IMR-90 (cell line): ENCODE measurements around the gene PPP1R16B. TPM values are rescaled to one million over a fixed set of nuclear protein-coding genes. Genes with fewer than 3 reads are reported as not detected.

Source experiments
- ATAC-seq: fragments of 200-7000 bp; cut with Tn5 transposase; 2 replicates; pipeline ENCODE4 v1.9.1; 2020; ENCODE audit warnings: low read depth, mild to moderate bottlenecking, moderate library complexity
- BruUV-seq: library from RNA; stranded (reverse); fragments of 400-500 nt; replicated peaks from 2 replicates; lab custom pipeline; 2021; lab: Mats Ljungman, UMichigan
- CTCF ChIA-PET: fragments of 300-600 bp; formaldehyde crosslinking; extraction: SDS; loops from one replicate; lab custom pipeline; 2021; ENCODE audit warnings: antibody characterized with exemption; lab: Yijun Ruan, JAX
- POLR2A ChIA-PET: fragments of 300-600 bp; sonication (Branson Sonifier 250); formaldehyde crosslinking; loops from one replicate; lab custom pipeline; 2022; ENCODE audit warnings: antibody characterized with exemption; ENCODE audit not compliant: unreplicated experiment; lab: Charles Lee
- DNase-seq: peaks from one replicate; pipeline ENCODE4 v3.0.0; 2013
- H2AFZ ChIP-seq: replicated peaks from 2 replicates; pipeline ENCODE3; 2013; ENCODE audit warnings: low read length, mild to moderate bottlenecking; ENCODE audit not compliant: poor library complexity
- H2AK5ac ChIP-seq: 2 replicates; pipeline ENCODE4 v1.6.1; 2013; ENCODE audit warnings: low read depth, low read length, inconsistent platforms
- H2AK9ac ChIP-seq: replicated peaks from 2 replicates; pipeline ENCODE3; 2013; ENCODE audit warnings: mild to moderate bottlenecking, low read depth, low read length, moderate library complexity; ENCODE audit not compliant: poor library complexity
- H2BK120ac ChIP-seq: 2 replicates; pipeline ENCODE4 v1.6.1; 2013; ENCODE audit warnings: low read depth, low read length, inconsistent platforms
- H2BK15ac ChIP-seq: 3 replicates; pipeline ENCODE4 v1.6.1; 2013; ENCODE audit warnings: low read depth, low read length, inconsistent platforms
- H2BK20ac ChIP-seq: 2 replicates; pipeline ENCODE4 v1.6.1; 2013; ENCODE audit warnings: low read depth, mild to moderate bottlenecking, inconsistent platforms, low read length, moderate library complexity
- H2BK5ac ChIP-seq: 2 replicates; pipeline ENCODE4 v1.6.1; 2013; ENCODE audit warnings: mild to moderate bottlenecking, low read depth, low read length, inconsistent platforms; ENCODE audit not compliant: poor library complexity, severe bottlenecking
- H3K14ac ChIP-seq: replicated peaks from 2 replicates; pipeline ENCODE4 v1.6.1; 2013; ENCODE audit warnings: low read depth, low read length, inconsistent platforms
- H3K18ac ChIP-seq: 2 replicates; pipeline ENCODE4 v1.6.1; 2013; ENCODE audit warnings: low read depth, low read length, control low read depth
- H3K23ac ChIP-seq: 2 replicates; pipeline ENCODE4 v1.6.1; 2013; ENCODE audit warnings: low read depth, low read length, inconsistent platforms
- H3K27ac ChIP-seq: 2 replicates; pipeline ENCODE4 v1.5.1; 2013; ENCODE audit warnings: mild to moderate bottlenecking, control low read depth, low read length; ENCODE audit not compliant: insufficient read depth
- H3K27me3 ChIP-seq: 2 replicates; pipeline ENCODE4 v1.6.1; 2013; ENCODE audit warnings: low read length; ENCODE audit not compliant: control insufficient read depth, insufficient read depth
- H3K36me3 ChIP-seq: 2 replicates; pipeline ENCODE4 v1.6.1; 2013; ENCODE audit warnings: low read length, mixed read lengths; ENCODE audit not compliant: control insufficient read depth, insufficient read depth
- H3K4ac ChIP-seq: 2 replicates; pipeline ENCODE4 v1.6.1; 2013; ENCODE audit warnings: low read depth, low read length, inconsistent platforms
- H3K4me1 ChIP-seq: 2 replicates; pipeline ENCODE4 v1.6.1; 2013; ENCODE audit warnings: low read length, mixed read lengths; ENCODE audit not compliant: control insufficient read depth, insufficient read depth
- H3K4me2 ChIP-seq: 2 replicates; pipeline ENCODE4 v1.6.1; 2013; ENCODE audit warnings: low read depth, mild to moderate bottlenecking, control low read depth, low read length, moderate library complexity
- H3K4me3 ChIP-seq: 2 replicates; pipeline ENCODE4 v1.5.1; 2013; ENCODE audit warnings: low read depth, mild to moderate bottlenecking, control low read depth, low read length, moderate library complexity; ENCODE audit not compliant: insufficient read depth
- H3K56ac ChIP-seq: 2 replicates; pipeline ENCODE4 v1.6.1; 2013; ENCODE audit warnings: low read length, inconsistent platforms; ENCODE audit not compliant: insufficient read depth; ENCODE audit errors: extremely low read depth
- H3K79me1 ChIP-seq, 2 experiments: 2 replicates each; pipeline ENCODE4 v1.6.1; 2013; ENCODE audit warnings: low read length in 2 of 2, inconsistent platforms in 1 of 2, low read depth in 1 of 2
- H3K9ac ChIP-seq: 2 replicates; pipeline ENCODE4 v1.6.1; 2013; ENCODE audit warnings: low read depth, low read length, control low read depth
- H3K9me1 ChIP-seq: 2 replicates; pipeline ENCODE4 v1.6.1; 2013; ENCODE audit warnings: low read length, inconsistent platforms; ENCODE audit not compliant: insufficient read depth
- H3K9me3 ChIP-seq: 2 replicates; pipeline ENCODE4 v1.6.1; 2013; ENCODE audit warnings: low read length; ENCODE audit not compliant: control insufficient read depth, insufficient read depth
- H4K20me1 ChIP-seq: 2 replicates; pipeline ENCODE4 v1.6.1; 2013; ENCODE audit warnings: low read length, inconsistent platforms; ENCODE audit not compliant: insufficient read depth
- H4K5ac ChIP-seq: 2 replicates; pipeline ENCODE4 v1.6.1; 2013; ENCODE audit warnings: mild to moderate bottlenecking, low read depth, low read length, control low read depth
- H4K8ac ChIP-seq, 2 experiments: 2 replicates each; pipeline ENCODE4 v1.6.1; 2013; ENCODE audit warnings: low read depth in 2 of 2, low read length in 2 of 2, control low read depth in 1 of 2, inconsistent platforms in 1 of 2
- H4K91ac ChIP-seq: 2 replicates; pipeline ENCODE4 v1.6.1; 2013; ENCODE audit warnings: low read depth, low read length, inconsistent platforms; ENCODE audit not compliant: insufficient read depth
- BHLHE40 ChIP-seq: fragments of 150-350 bp; IDR thresholded peaks from 2 replicates; pipeline ENCODE4 v1.6.1; 2016; ENCODE audit warnings: mild to moderate bottlenecking, low read depth, low read length
- CEBPB ChIP-seq: IDR thresholded peaks from 2 replicates; pipeline ENCODE4 v1.6.1; 2012; ENCODE audit warnings: low read depth, low read length, improper control_type of control experiment
- CHD1 ChIP-seq: IDR thresholded peaks from 2 replicates; pipeline ENCODE4 v1.6.1; 2012; ENCODE audit warnings: low read depth, low read length, improper control_type of control experiment
- MAZ ChIP-seq: IDR thresholded peaks from 2 replicates; pipeline ENCODE4 v1.6.1; 2012; ENCODE audit warnings: low read depth, mild to moderate bottlenecking, low read length, improper control_type of control experiment, moderate library complexity, borderline replicate concordance
- NFE2L2 ChIP-seq: fragments of 150-350 bp; IDR thresholded peaks from 2 replicates; pipeline ENCODE4 v1.6.1; 2016; ENCODE audit warnings: low read depth, mild to moderate bottlenecking, low read length
- POLR2A ChIP-seq: IDR thresholded peaks from 2 replicates; pipeline ENCODE4 v1.6.1; 2012; ENCODE audit warnings: mild to moderate bottlenecking, low read depth, low read length
- RCOR1 ChIP-seq: IDR thresholded peaks from 2 replicates; pipeline ENCODE4 v1.6.1; 2012; ENCODE audit warnings: mild to moderate bottlenecking, low read length, improper control_type of control experiment; ENCODE audit not compliant: insufficient replicate concordance
- RFX5 ChIP-seq: IDR thresholded peaks from 2 replicates; pipeline ENCODE4 v1.8.0; 2012; ENCODE audit warnings: low read depth, mild to moderate bottlenecking, low read length, moderate library complexity
- SMC3 ChIP-seq: fragments of 150-350 bp; IDR thresholded peaks from 2 replicates; pipeline ENCODE4 v1.6.1; 2016; ENCODE audit warnings: low read depth, mild to moderate bottlenecking, antibody characterized with exemption, low read length, moderate library complexity
- USF2 ChIP-seq: fragments of 150-350 bp; IDR thresholded peaks from 2 replicates; pipeline ENCODE4 v1.6.1; 2017; ENCODE audit warnings: mild to moderate bottlenecking, antibody characterized with exemption, low read length, low read depth
- WGBS, 2 experiments: methylation state at CpG; one replicate each; pipeline versions ENCODE4 v1.1.5 to v1.1.7; 2013; ENCODE audit warnings: missing lambda C conversion rate in 2 of 2; ENCODE audit not compliant: insufficient read length in 1 of 2; ENCODE audit errors: extremely low coverage in 2 of 2; 5-methylcytosine and 5-hydroxymethylcytosine counted together
- dilution Hi-C: fragments of 300-500 bp; cut with HindIII; formaldehyde crosslinking; loops from one replicate; pipeline ENCODE4 v1.14.3; 2018; ENCODE audit warnings: low sequenced_read_pairs; ENCODE audit not compliant: unreplicated experiment
- in situ Hi-C: fragments of 300-500 bp; cut with MboI; formaldehyde crosslinking; loops from 3 replicates; pipeline ENCODE4 v1.14.3; 2019; ENCODE audit warnings: low sequenced_read_pairs, inconsistent platforms, mixed read lengths
- intact Hi-C: fragments of 100-400 bp; cut with micrococcal nuclease; formaldehyde crosslinking; loops from 2 replicates; pipeline ENCODE4 v1.10.0; 2022
- polyA plus RNA-seq, 3 experiments: library from polyadenylated mRNA; depleted of rRNA; stranded (reverse); fragments of >200 nt; gene quantifications; 2 replicates each; pipeline ENCODE4 v1.2.3, GENCODE V29; 2012; ENCODE audit warnings: low replicate concordance in 1 of 3
- total RNA-seq: library from RNA; depleted of rRNA; stranded (reverse); fragments of >200 nt; gene quantifications from 2 replicates; pipeline ENCODE4 v1.2.3, GENCODE V29; 2012

The PPP1R16B gene
- total and polyA plus RNA-seq, 2 of the 4 experiments (the other 2 are of a cell fraction), result not detected

DNA sequence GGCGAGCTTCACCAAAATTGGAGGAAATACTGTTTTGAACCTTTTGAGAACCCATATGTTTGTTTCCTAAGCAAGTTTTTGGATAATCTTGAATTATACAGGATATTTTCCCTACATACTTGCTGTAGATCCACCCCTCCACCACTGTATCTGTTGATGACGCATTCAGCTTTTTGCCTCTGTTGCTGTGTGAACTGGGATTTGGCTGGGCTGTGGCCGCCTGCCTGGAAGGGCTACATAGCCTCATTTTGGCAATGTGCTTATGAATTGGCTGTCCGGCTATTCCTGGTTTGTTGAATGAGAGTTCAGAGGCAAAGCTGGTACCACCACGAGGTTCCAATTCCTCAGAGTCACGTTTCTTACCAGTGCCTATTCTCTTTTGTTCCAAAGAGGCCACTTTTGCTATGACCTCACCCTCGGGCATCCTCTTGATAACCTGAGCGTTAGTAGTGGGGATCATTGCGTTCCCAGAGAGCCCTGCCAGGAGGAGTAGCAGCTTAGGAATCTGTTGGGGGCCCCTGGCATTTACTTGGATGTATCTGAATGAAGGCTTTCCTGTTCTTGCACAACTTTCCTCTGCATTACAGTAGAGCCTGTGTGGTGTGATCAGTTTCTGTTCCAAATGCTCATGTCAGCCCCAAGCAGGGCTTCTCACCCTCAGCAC lies 127.1 kb downstream of the PPP1R16B start:
- Histone ChIP-seq H3K4me3 (no peak overlapping the region), H2BK20ac (no peak overlapping the region), H4K5ac (peak overlapping the region; percentile 35), H3K79me1 (peaks cover 20 to 60% of the 10 kb centered on the region in 2 experiments), H2BK5ac (peak overlapping the region; percentile 6), H3K4me1 (peaks cover 13% of the 10 kb centered on the region), H2AK5ac (no peak overlapping the region; the same call in 1 of the 2 replicates), H2AFZ (peak overlapping the region; percentile 75), H4K20me1 (peaks cover 11% of the 10 kb centered on the region; the same call in 1 of the 2 replicates), H3K9me1 (peaks cover 24% of the 10 kb centered on the region), H3K27me3 (no peaks in the 10 kb centered on the region), H3K27ac (peak overlapping the region; percentile 58; the same call in 1 of the 2 replicates), H3K9me3 (no peaks in the 10 kb centered on the region), H3K23ac (peak overlapping the region; percentile 41; the same call in 1 of the 2 replicates), H3K18ac (peak overlapping the region; percentile 11; the same call in 1 of the 2 replicates), H2BK120ac (peak overlapping the region; percentile 37; the same call in 1 of the 2 replicates), H3K36me3 (no peaks in the 10 kb centered on the region), H2AK9ac (no peak overlapping the region), H3K4ac (peak overlapping the region; percentile 49; the same call in 1 of the 2 replicates), H3K4me2 (peak overlapping the region; percentile 66), H4K8ac (peak overlapping the region in 1 of 2 experiments; percentile 78; a peak in 3 of 4 replicates), H3K14ac (no peak overlapping the region; the same call in 1 of the 2 replicates), H2BK15ac (peak overlapping the region; percentile 12; the same call in 1 of the 3 replicates), H3K9ac (0 out of 2 replicates have a peak overlapping the region, but pooled peaks have one; percentile 15), H4K91ac (peak overlapping the region; percentile 34; the same call in 1 of the 2 replicates), H3K56ac (no peak overlapping the region)
- CTCF ChIA-PET, result interaction anchor here (1.1 kb wide), 1 partner anchor 30 kb away, joined by 3 read pairs; the partner anchor contains the start of gene DHX35
- TF ChIP-seq SMC3 (no peak), RFX5 (no peak), NFE2L2 (no peak), CHD1 (no peak), USF2 (no peak), MAZ (no peak), POLR2A (no peak), CEBPB (peak; percentile 91), RCOR1 (no peak), BHLHE40 (peak; percentile 41; the same call in 1 of the 2 replicates)
- in situ Hi-C loops (no loop called here), dilution Hi-C loops (no loop called here), intact Hi-C loops (no loop called here)
- peak; percentile 70 for DNase-seq
- no TSS peak for BruUV-seq
- POLR2A ChIA-PET, result interaction anchor here (0.8 kb wide), 1 partner anchor 8 kb away, joined by 3 read pairs; no protein-coding TSS in a partner anchor
- WGBS, 2 experiments, result no CpG with 5 or more reads among the region's 9 CpGs
- peak; percentile 74 for ATAC-seq
